Measurements from ENCODE around the gene LMAN2. TPM values are rescaled to one million over a fixed set of nuclear protein-coding genes. Genes with fewer than 3 reads are reported as not detected.

Gene LMAN2
- polyA plus RNA-seq, 1 experiment = 150 TPM

DNA sequence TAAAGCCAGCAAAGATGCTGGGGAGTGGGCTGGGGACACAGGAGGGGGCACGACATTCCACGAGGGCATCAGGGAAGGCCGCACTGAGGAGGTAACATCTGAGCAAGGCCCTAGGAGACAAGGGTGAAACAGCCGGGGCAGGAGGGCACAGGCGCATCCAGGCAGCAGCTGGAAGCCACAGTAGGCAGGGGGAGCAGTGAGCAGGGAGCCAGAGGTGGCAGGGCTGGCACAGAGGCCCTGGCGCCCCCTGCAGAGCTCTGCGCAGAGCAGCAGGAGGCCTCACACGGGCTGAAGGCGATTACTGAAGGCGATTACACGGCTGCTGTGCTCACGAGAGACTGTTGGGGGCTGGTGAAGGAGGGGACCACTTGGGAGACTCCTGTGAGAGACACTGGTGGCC lies 15.4 kb downstream of the LMAN2 start:
- Histone ChIP-seq H3K27ac (ENCODE audit: low read depth, low read length) (no peak overlapping the region), H3K9me3 (ENCODE audit: control insufficient read depth, insufficient read depth, low read length) (no peaks in the 10 kb centered on the region; the same call in 1 of the 2 replicates), H3K27me3 (ENCODE audit: control insufficient read depth, insufficient read depth, low read length) (no peaks in the 10 kb centered on the region), H3K4me3 (ENCODE audit: low read depth, low read length) (no peak overlapping the region)
- TF ChIP-seq, protein P1, sequence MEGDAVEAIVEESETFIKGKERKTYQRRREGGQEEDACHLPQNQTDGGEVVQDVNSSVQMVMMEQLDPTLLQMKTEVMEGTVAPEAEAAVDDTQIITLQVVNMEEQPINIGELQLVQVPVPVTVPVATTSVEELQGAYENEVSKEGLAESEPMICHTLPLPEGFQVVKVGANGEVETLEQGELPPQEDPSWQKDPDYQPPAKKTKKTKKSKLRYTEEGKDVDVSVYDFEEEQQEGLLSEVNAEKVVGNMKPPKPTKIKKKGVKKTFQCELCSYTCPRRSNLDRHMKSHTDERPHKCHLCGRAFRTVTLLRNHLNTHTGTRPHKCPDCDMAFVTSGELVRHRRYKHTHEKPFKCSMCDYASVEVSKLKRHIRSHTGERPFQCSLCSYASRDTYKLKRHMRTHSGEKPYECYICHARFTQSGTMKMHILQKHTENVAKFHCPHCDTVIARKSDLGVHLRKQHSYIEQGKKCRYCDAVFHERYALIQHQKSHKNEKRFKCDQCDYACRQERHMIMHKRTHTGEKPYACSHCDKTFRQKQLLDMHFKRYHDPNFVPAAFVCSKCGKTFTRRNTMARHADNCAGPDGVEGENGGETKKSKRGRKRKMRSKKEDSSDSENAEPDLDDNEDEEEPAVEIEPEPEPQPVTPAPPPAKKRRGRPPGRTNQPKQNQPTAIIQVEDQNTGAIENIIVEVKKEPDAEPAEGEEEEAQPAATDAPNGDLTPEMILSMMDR (IDR thresholded peaks at IDR 0.05; ENCODE audit: low read depth, low read length) = peak; percentile 23; the same call in 1 of the 2 replicates
- CTCF ChIA-PET = interaction anchor here (0.5 to 2.0 kb wide), 4 partner anchors 10 to 120 kb away, joined by 3 to 7 read pairs (median 3); partner anchors contain the start of gene LMAN2
- no peak for DNase-seq (ENCODE audit: low read depth, low spot score)
- POLR2A ChIA-PET = no interaction called here

DNA sequence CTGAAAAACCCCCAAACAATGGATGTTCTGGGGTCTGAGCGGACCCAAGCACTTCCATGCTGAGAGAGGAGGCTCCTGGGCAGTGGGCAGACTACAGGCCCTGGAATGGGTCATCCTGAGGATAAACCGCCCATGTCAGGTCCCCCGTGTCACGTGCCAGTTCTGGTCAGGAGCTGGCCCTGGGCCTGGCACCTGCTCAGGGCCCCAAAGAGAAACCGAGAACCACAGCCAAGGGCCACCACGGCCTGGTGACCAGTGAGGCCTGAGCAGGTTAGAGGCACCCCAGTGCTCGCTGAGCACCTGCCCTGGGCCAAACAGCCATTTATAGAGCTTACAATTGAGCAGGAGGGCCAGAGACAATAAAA lies 15.8 kb downstream of the LMAN2 start:
- ChIA-PET POLR2A (no interaction called here), CTCF (interaction anchor here (0.8 to 2.0 kb wide), 3 partner anchors 10 to 18 kb away, joined by 3 to 7 read pairs (median 3); partner anchors contain the start of gene LMAN2)
- no peak overlapping the region for H3K4me3 ChIP-seq (ENCODE audit: low read depth, low read length)
- TF ChIP-seq, protein P1 (IDR thresholded peaks at IDR 0.05; ENCODE audit: low read depth, low read length) = no peak
- no peak for DNase-seq (ENCODE audit: low read depth, low spot score)
- no peaks in the 10 kb centered on the region; the same call in 1 of the 2 replicates for H3K9me3 ChIP-seq (ENCODE audit: control insufficient read depth, insufficient read depth, low read length)
- H3K27ac ChIP-seq (ENCODE audit: low read depth, low read length) = no peak overlapping the region
- no peaks in the 10 kb centered on the region for H3K27me3 ChIP-seq (ENCODE audit: control insufficient read depth, insufficient read depth, low read length)

DNA sequence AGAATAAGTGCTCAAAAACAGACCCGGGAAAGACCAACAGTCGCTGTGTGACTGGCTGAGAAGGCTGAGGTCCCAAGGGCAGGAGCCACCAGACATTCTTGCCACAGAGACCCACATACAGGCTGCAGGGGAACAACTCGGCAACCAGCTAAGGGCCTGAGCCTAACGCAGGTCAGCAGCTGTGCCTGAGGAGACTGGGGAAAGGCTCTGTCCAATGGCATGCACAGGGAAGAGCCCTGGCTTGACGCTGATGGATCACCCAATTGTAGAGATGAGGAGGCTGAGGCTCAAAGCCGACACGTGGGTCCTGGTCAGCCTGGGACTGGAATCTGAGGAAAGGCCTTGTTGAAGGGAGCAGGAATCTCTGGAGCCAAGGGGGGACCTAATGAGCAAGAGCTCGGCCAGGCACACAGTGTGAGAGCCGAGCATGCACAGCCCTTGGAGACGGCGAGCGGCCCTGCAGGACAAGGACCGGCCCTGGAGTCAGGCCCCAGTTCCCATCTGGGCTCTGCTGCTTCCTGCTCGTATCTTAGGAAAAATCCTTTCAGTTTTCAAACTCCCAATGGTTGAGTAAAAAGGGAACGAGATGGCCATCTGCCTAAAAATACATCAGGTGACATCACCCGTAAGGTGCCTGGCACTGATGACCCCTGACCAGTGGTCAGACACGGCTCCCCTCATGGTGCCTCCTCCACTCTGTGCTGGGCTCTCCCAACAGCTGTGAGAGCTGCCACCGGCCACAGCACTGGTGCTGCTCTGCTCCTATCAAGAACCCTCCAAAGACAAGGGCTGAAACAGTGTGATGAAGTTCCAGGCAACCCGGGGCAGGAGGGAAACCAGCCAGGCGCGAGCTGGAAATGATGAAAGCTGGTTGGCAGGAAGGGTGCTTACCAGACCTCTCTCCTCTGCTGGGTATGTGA lies 16.4 kb downstream of the LMAN2 start:
- no peak overlapping the region for H3K27ac ChIP-seq (ENCODE audit: low read depth, low read length)
- ChIA-PET CTCF (interaction anchor here (0.8 to 2.3 kb wide), 3 partner anchors 17 to 25 kb away, joined by 3 to 7 read pairs (median 6); partner anchors contain the start of gene LMAN2), POLR2A (no interaction called here)

DNA sequence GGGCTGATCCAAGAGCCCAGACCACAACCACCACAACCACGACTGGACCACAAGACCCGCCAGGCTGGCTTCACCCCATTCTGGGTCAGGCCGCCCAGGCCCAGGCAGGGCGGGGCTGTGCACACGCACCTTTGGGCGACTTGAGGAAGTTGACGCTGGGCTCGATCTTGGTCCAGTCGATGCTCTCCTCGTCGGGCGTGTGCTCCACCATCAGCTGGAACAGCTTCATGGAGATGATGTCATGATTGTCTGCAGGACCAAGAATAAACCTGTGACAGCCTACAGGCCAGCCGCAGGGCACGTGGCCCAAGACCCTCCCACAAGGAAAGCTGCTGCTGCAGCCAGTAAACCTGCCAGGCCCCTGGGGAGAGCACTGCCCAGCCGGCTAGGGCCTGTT lies 17.3 kb downstream of the LMAN2 start:
- TF ChIP-seq, protein P1 (IDR thresholded peaks at IDR 0.05; ENCODE audit: low read depth, low read length) = no peak
- no peaks in the 10 kb centered on the region; the same call in 1 of the 2 replicates for H3K9me3 ChIP-seq (ENCODE audit: control insufficient read depth, insufficient read depth, low read length)
- ChIA-PET CTCF (interaction anchor here (0.9 to 2.3 kb wide), 3 partner anchors 16 to 221 kb away, joined by 3 to 7 read pairs (median 6); no protein-coding TSS in a partner anchor), POLR2A (no interaction called here)
- no peak overlapping the region for H3K27ac ChIP-seq (ENCODE audit: low read depth, low read length)
- no peak for DNase-seq (ENCODE audit: low read depth, low spot score)
- no peak overlapping the region for H3K4me3 ChIP-seq (ENCODE audit: low read depth, low read length)
- no peaks in the 10 kb centered on the region for H3K27me3 ChIP-seq (ENCODE audit: control insufficient read depth, insufficient read depth, low read length)

More for the DNA sequence above, 16.4 kb downstream of the LMAN2 start:
- Histone ChIP-seq H3K4me3 (ENCODE audit: low read depth, low read length) (no peak overlapping the region), H3K27me3 (ENCODE audit: control insufficient read depth, insufficient read depth, low read length) (no peaks in the 10 kb centered on the region), H3K9me3 (ENCODE audit: control insufficient read depth, insufficient read depth, low read length) (no peaks in the 10 kb centered on the region; the same call in 1 of the 2 replicates)
- TF ChIP-seq, protein P1 (IDR thresholded peaks at IDR 0.05; ENCODE audit: low read depth, low read length) = no peak
- DNase-seq (ENCODE audit: low read depth, low spot score) = no peak

All from AG04450 (cell line).